Stimulated activated CD4-positive, alpha-beta T cell treated with anti-CD3 and anti-CD28 coated beads, TNF-alpha, amount 100 ng/mL, for 48 hours (primary cell): ENCODE data around the gene HOXA5.

ENCODE experiments used
- DNase-seq, 3 donors: peaks; one replicate each; pipeline ENCODE4 v3.0.0-alpha.2; 2020; ENCODE audit warnings: low read depth in 3 of 3

Gene HOXA5

GRCh38 chr7:27171637-27172314 lies 28.3 kb upstream of the HOXA5 start:
- no peak for DNase-seq

- DNase-seq: no peak
Observed at GRCh38 chr7:27171325-27171636, 27.8 kb upstream of the HOXA5 start.

- DNase-seq: no peak
Observed at GRCh38 chr7:27170426-27171324, 27.2 kb upstream of the HOXA5 start.

- no peak for DNase-seq
Observed at GRCh38 chr7:27169658-27170425, 26.4 kb upstream of the HOXA5 start.

GRCh38 chr7:27168265-27168947 lies 24.9 kb upstream of the HOXA5 start:
- no peak for DNase-seq

GRCh38 chr7:27167916-27168264 lies 24.4 kb upstream of the HOXA5 start:
- no peak for DNase-seq

GRCh38 chr7:27166531-27167505 lies 23.3 kb upstream of the HOXA5 start:
- no peak for DNase-seq

- DNase-seq: no peak
Observed at GRCh38 chr7:27165996-27166530, 22.6 kb upstream of the HOXA5 start.

- DNase-seq: no peak
Observed at GRCh38 chr7:27165089-27165995, 21.9 kb upstream of the HOXA5 start, which contains the start of gene HOXA9. Gene HOXA9 (minus strand): TSS chr7:27165537. CDS start chr7:27165457, 80 bp downstream.

- no peak for DNase-seq
Observed at GRCh38 chr7:27164367-27165088, 21.0 kb upstream of the HOXA5 start.

GRCh38 chr7:27164045-27164366 lies 20.5 kb upstream of the HOXA5 start:
- DNase-seq: no peak

- DNase-seq: no peak
Observed at GRCh38 chr7:27163288-27164044, 20.0 kb upstream of the HOXA5 start.

- no peak for DNase-seq
Observed at GRCh38 chr7:27162561-27163287, 19.2 kb upstream of the HOXA5 start.

GRCh38 chr7:27161721-27162560 lies 18.5 kb upstream of the HOXA5 start:
- DNase-seq: no peak

GRCh38 chr7:27161214-27161720 lies 17.8 kb upstream of the HOXA5 start:
- DNase-seq: no peak

GRCh38 chr7:27160546-27161213 lies 17.2 kb upstream of the HOXA5 start:
- DNase-seq: peak; percentile 70 to 79 (median 72)
